GM21367 (cell line): ENCODE results near the gene SELENOV.
A peak's percentile ranks its signal among the peaks of the same experiment; 100 is the strongest.

ENCODE experiments used
- ATAC-seq: cut with Tn5 transposase; IDR thresholded peaks from one replicate; pipeline ENCODE4 v1.9.1; 2021; ENCODE audit not compliant: unreplicated experiment

Gene SELENOV

DNA sequence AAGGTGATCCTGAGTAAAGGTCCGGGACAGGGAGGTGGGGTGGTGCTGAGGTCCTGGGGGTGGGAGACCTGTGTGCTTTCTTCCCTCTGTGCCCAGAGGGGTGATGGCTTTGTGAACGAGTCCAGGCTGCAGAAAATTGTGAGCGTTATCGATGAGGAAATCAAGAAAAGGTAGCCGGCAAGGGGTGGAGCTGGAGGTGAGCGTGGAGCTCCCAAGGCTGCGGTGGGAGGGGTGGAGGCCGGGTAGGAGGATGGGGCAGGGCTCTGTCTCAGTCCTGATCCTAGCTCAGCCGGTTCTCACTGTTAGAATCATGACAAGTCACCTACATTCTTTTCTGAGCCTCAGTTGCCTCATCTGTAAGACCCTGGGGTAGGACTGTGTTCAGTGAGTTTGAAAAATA lies 4.0 kb downstream of the SELENOV start:
- no peak for ATAC-seq

GRCh38 chr19:39520541-39521484 lies 5.9 kb downstream of the SELENOV start:
- no peak for ATAC-seq

DNA sequence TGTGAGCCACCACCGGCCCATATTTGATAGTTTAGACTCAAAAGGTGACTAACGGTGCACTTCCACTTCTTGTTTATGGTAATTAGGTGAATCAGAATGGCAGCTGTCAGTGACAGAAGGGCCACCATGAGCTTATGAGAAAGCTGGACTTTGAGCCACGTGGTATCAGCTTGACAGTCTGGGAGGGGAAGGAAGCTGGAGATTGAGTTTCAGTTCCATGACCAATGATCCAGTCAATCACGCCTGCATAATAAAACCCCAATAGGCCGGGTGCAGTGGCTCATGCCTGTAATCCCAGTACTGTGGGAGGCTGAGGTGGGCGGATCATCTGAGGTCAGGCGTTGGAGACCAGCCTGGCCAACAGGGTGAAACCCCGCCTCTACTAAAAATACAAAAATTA lies 9.6 kb downstream of the SELENOV start:
- no peak for ATAC-seq

DNA sequence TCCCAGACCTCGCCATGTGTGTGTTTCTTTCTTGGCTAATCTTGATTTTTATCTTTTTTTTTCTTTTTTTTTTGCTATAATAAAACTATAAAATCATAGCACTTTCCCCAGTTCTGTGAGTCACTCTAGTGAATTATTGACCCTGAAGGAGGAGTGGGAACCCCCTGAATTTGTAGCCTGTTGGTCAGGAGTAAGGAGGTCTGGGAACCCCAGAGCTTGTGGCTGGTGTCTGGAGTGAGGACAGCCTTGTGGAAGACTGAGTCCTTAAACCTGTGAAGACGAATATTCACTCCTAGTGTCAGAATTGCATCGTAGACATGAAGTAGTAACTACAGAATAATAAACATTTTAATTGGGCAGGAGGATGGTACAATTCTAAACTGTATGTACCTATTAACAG lies 10.3 kb downstream of the SELENOV start:
- ATAC-seq, result no peak

GRCh38 chr19:39531834-39532232 lies 16.9 kb downstream of the SELENOV start:
- ATAC-seq, result no peak

GRCh38 chr19:39532233-39533002 lies 17.5 kb downstream of the SELENOV start, which contains the start of gene EID2B:
EID2B (minus strand) TSS chr19:39532852; CDS start chr19:39532802, 50 bp downstream.
- ATAC-seq, result peak; percentile 85

DNA sequence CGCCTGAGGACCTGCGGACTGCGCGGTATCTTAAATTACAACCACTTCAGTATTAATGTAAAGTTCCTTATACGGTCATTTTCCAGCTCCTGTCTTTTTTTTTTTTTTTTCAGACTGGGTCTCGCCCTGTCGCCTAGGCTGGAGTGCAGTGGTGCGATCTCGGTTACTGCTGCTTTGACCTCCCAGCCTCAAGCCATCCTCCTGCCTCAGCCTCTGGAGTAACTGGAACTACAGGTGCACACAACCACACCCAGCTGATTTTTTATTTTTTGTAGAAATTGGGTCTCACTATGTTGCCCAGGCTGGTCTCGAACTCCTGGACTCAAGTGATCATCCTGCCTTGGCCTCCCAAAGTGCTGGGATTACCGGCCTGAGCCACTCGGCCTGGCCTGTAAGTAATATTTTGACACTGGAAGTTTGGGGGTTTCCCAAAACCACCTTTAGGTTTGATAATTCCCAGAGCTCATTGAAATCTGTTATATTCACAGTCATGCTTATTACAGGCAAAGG lies 18.1 kb downstream of the SELENOV start:
- no peak for ATAC-seq

DNA sequence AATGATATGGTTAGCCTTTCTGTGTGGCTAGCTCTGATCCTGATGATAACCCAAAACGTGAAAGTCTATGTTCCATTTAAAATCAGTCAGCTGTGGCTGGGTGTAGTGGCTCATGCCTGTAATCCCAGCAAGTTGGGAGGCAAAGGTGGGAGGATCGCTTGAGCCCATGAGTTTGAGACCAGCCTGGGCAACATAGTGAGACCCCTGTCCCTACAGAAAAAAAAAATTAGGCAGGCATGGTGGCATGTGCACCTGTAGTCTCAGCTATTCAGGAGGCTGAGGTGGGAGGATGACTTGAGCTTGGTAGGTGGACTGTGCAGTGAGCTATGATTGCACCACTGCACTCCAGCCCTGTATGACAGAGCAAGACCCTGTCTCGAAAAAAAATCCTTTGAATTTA lies 18.9 kb downstream of the SELENOV start:
- ATAC-seq, result no peak

DNA sequence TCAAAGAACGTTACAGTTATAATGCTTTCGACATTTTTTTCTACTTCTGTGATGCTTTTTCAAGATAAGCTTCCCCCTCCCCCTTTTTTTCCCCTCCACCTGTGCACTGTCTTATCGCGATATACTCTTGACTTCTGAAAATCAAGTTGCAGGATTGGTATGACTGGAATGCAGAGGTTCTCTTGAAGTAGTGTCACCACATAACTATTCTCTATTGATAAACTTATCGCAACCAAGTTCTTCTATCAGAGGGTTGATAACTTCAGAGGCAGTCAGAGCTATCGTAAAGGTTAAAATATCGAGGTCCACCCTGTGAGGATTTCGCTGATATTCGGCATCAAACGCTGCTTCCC lies 24.2 kb downstream of the SELENOV start:
- ATAC-seq, result peak; percentile 14

DNA sequence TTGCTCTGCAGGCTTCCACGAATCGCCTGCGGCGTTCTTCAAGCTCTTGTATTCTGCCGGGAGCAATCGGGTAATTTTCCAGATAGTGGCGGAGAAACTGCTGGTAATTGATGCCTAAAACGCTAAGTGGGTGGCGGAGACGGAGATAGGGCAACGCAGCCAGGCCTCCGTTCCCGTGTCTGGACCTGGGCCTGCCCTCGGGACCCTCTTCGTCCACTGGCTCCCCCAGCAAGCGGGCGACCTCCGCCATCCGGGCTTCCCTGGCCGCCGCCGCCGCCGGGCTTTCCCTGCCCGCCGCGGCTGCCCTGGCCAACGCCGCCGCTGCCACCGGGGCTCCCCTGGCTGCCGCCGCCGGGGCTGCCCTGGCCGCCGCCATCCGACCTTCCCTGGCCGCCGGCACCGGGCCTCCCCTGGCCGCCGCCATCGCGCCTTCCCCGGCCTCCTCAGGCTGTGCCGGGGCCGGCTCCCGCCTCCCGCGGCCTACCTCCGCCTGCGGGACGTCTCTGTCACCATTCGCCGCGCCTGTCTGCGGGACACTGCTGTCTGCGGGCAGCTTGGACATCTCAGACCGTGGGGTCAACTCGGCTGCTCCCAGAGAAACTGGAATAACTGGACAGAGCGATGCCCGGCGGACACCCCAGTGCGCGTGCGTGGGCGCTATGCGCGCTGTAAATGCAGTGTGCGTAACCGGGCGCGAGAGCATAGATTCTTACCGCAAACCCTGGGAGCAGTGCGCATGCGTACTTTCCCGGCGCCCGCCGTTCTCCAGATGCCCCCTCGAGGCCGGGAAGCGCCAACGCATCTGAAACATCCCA lies 24.8 kb downstream of the SELENOV start, which contains the start of gene EID2:
EID2 (minus strand) TSS at position 644 of the 815 bp plus-strand sequence; CDS start at position 562, 82 bp downstream.
- peak; percentile 66 for ATAC-seq

GRCh38 chr19:39540333-39540673 lies 25.4 kb downstream of the SELENOV start:
- no peak for ATAC-seq

DNA sequence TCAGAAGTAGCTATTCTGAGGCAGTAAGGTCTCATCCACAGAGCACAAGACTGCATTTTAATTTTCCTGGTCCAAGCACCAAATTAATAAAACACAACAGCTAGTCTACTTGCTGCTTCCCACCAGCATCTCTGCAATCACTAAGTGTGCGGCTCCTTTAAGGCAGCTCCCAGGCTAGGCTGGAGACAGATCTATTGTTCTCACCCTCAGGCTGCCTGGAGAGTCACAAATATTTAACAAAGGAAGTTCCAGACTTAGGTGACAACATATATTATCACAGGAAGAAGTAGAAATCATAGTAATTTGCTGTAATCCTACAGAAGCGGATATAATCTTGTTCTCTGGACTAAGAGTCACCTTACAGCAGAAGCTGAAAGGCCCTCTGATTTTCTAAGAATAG lies 27.3 kb downstream of the SELENOV start:
- ATAC-seq, result no peak

GRCh38 chr19:39543477-39543857 lies 28.5 kb downstream of the SELENOV start:
- ATAC-seq, result no peak

DNA sequence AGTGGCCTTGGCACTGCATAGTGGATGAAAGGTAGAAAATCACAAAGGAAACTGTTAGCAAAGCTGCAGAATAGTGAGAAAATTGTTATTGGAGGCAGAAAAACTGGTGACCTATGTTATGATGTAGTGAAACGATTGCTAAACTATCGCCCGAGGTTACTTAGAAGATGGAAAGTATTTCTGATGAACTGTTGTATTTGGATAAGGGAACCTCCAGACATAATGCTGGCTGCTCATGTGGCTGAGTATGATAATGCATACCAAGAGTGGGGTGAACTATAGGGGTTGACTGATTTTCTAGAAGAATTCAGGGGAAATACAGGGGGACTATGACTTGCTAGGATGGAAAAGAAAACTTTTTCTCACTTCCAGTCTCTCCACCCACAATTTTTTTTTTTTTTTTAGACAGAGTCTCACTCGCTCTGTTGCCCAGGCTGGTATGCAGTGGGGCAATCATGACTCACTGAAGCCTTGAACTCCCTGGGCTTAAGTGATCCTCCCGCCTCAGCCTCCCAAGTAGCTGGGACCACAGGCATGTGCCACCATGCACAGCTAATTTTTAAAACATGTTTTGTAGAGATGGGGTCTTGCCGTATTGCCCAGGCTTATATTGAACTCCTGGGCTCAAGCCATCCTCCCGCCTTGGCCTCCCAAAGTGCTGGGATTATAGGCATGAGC lies 29.4 kb downstream of the SELENOV start:
- ATAC-seq, result no peak

- ATAC-seq, result no peak
Observed at GRCh38 chr19:39544911-39545310, 30.0 kb downstream of the SELENOV start.

- ATAC-seq, result no peak
Observed at GRCh38 chr19:39546599-39546998, 31.7 kb downstream of the SELENOV start.

DNA sequence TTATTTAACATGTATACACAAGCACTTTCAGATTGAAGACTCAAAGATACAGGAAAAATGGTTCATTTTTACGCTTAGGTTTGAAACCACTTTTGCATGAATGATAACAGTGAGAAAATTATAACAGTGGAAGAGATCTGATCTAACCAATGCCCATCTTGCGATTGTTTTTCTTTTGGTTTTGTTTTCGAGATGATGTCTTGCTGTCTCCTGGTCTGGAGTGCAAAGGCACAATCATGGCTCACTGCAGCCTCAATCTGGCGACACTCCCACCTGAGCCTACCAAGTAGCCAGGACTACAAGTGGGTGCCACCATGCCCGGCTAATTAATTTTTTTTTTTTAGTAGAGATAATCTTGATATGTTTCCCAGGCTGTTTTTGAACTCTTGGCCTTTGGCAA lies 35.3 kb downstream of the SELENOV start:
- no peak for ATAC-seq

GRCh38 chr19:39553082-39553652 lies 38.2 kb downstream of the SELENOV start:
- no peak for ATAC-seq

DNA sequence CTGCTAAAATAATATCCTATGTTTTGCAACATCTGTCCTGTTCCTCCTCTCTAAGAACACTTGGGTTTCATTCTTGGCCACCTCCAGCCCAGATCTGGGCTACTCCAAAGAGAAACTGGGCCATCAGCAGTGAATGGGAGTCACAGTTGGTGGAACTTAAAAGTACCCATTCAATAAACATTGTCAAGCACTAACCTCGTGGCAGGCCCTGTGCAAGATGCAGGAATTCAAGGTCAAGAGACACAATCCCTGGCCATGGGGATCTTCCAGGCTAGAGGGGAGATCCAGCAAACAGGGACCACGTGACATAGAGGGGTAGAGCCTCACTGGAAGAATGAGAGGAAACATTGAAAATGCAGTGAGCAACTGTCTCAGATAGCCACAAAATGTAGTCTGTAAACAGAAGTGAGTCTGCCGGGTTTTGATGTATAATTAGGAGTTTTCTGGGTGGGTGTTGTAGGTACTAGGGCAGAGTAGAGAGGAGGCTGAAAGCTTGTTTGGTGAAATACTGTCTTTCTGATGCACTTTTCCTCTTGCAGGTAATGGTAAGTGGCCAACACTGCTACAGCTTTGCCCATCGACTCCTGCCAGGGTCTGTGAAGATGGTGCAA lies 39.9 kb downstream of the SELENOV start:
- ATAC-seq, result no peak

DNA sequence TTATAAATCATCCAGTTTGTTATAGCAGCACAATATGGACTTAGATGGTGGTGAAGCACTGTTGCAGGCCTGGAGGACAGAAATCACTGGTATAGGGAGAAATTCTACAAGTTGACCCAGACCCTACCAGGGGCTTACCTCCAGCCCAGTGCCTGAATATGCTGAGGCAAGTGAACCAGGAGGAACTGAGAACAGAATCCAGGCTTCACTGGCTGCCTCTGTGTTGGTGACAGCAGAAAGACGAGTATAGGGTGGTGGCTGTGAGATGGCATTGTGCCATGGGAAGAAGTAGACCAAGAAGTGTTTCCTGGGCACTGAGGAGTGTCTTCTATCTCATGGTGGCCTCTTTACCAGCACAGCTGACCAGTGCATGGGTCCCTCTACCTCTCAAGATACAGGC lies 40.9 kb downstream of the SELENOV start:
- ATAC-seq, result no peak
